Trophoblast cell (in vitro differentiated cells and primary cell): ENCODE data around the gene ILF2.
A peak's percentile ranks its signal among the peaks of the same experiment; 100 is the strongest.

ENCODE experiments used
- DNase-seq, 2 donors: peaks; one replicate each; pipeline ENCODE4 v3.0.0-alpha.2; 2016
- H2AFZ ChIP-seq: 2 replicates; pipeline ENCODE4 v1.6.1; 2013; ENCODE audit warnings: low read length, moderate library complexity, mild to moderate bottlenecking; ENCODE audit not compliant: insufficient read depth, poor library complexity
- H2AK5ac ChIP-seq: 2 replicates; pipeline ENCODE4 v1.6.1; 2013; ENCODE audit warnings: mild to moderate bottlenecking, low read length
- H2BK120ac ChIP-seq: 2 replicates; pipeline ENCODE4 v1.6.1; 2013; ENCODE audit warnings: low read length, mild to moderate bottlenecking, moderate library complexity; ENCODE audit not compliant: insufficient read depth, poor library complexity
- H2BK12ac ChIP-seq: 2 replicates; pipeline ENCODE4 v1.6.1; 2013; ENCODE audit warnings: mild to moderate bottlenecking, low read length, moderate library complexity
- H2BK5ac ChIP-seq: 2 replicates; pipeline ENCODE4 v1.6.1; 2013; ENCODE audit warnings: low read length, low read depth, moderate library complexity, mild to moderate bottlenecking; ENCODE audit not compliant: poor library complexity
- H3K14ac ChIP-seq: 2 replicates; pipeline ENCODE4 v1.6.1; 2013; ENCODE audit warnings: mild to moderate bottlenecking, low read length
- H3K18ac ChIP-seq: 2 replicates; pipeline ENCODE4 v1.6.1; 2013; ENCODE audit warnings: mild to moderate bottlenecking, low read length
- H3K23ac ChIP-seq: 2 replicates; pipeline ENCODE4 v1.6.1; 2013; ENCODE audit warnings: low read length
- H3K27ac ChIP-seq: 2 replicates; pipeline ENCODE4 v1.5.1; 2013; ENCODE audit warnings: low read depth, mild to moderate bottlenecking, inconsistent platforms, low read length, moderate library complexity
- H3K27me3 ChIP-seq: 2 replicates; pipeline ENCODE4 v1.6.1; 2013; ENCODE audit warnings: inconsistent platforms, mild to moderate bottlenecking, low read length, moderate library complexity; ENCODE audit not compliant: insufficient read depth
- H3K36me3 ChIP-seq, 2 experiments: 1 replicate in 1 of 2; 2 replicates in 1 of 2; pipeline ENCODE4 v1.6.1; 2013; ENCODE audit warnings: low read length in 2 of 2, mild to moderate bottlenecking in 2 of 2, moderate library complexity in 1 of 2; ENCODE audit not compliant: insufficient read depth in 2 of 2, control insufficient read depth in 1 of 2
- H3K4ac ChIP-seq: 2 replicates; pipeline ENCODE4 v1.6.1; 2013; ENCODE audit warnings: low read depth, mild to moderate bottlenecking, low read length, moderate library complexity
- H3K4me1 ChIP-seq, 2 experiments: 1 replicate in 1 of 2; 2 replicates in 1 of 2; pipeline ENCODE4 v1.6.1; 2013; ENCODE audit warnings: low read length in 2 of 2, mild to moderate bottlenecking in 2 of 2, moderate library complexity in 1 of 2; ENCODE audit not compliant: insufficient read depth in 2 of 2, control insufficient read depth in 1 of 2
- H3K4me2 ChIP-seq: 2 replicates; pipeline ENCODE4 v1.6.1; 2013; ENCODE audit warnings: inconsistent platforms, mild to moderate bottlenecking, low read length, moderate library complexity
- H3K4me3 ChIP-seq: 2 replicates; pipeline ENCODE4 v1.5.1; 2013; ENCODE audit warnings: mild to moderate bottlenecking, low read depth, low read length, inconsistent platforms
- H3K79me1 ChIP-seq: one replicate; pipeline ENCODE4 v1.6.1; 2013; ENCODE audit warnings: low read length
- H3K79me2 ChIP-seq: 2 replicates; pipeline ENCODE4 v1.6.1; 2013; ENCODE audit warnings: low read length, mild to moderate bottlenecking; ENCODE audit not compliant: control insufficient read depth, insufficient read depth, poor library complexity
- H3K9ac ChIP-seq: 2 replicates; pipeline ENCODE4 v1.6.1; 2013; ENCODE audit warnings: mild to moderate bottlenecking, low read length
- H3K9me3 ChIP-seq: 2 replicates; pipeline ENCODE4 v1.6.1; 2013; ENCODE audit warnings: low read depth, mild to moderate bottlenecking, control low read depth, inconsistent platforms, low read length; ENCODE audit not compliant: insufficient read depth
- H4K12ac ChIP-seq: 2 replicates; pipeline ENCODE4 v1.6.1; 2013; ENCODE audit warnings: low read depth, mild to moderate bottlenecking, low read length, moderate library complexity
- H4K8ac ChIP-seq: 2 replicates; pipeline ENCODE4 v1.6.1; 2013; ENCODE audit warnings: low read depth, mild to moderate bottlenecking, low read length, moderate library complexity
- H4K91ac ChIP-seq: one replicate; pipeline ENCODE4 v1.6.1; 2013; ENCODE audit warnings: low read depth, mild to moderate bottlenecking, low read length, moderate library complexity
- WGBS: extraction: QIAGEN DNeasy Blood & Tissue Kit; methylation state at CpG from one replicate; pipeline ENCODE4 v1.1.7; 2013; ENCODE audit warnings: missing lambda C conversion rate; ENCODE audit not compliant: insufficient read length, insufficient coverage; ENCODE audit errors: extremely low coverage; 5-methylcytosine and 5-hydroxymethylcytosine counted together

ILF2 gene

GRCh38 chr1:153629343-153629665, 41.5 kb downstream of the ILF2 start:
- Histone ChIP-seq H2BK120ac (no peak overlapping the region), H4K12ac (no peak overlapping the region), H2AFZ (no peak overlapping the region), H3K23ac (no peak overlapping the region), H3K4me1 (peaks cover 25 to 27% of the 10 kb centered on the region in 2 experiments), H2AK5ac (peak overlapping the region; percentile 49), H4K8ac (no peak overlapping the region), H3K4me2 (no peak overlapping the region), H4K91ac (peak overlapping the region; percentile 11), H3K4me3 (no peak overlapping the region), H3K9ac (no peak overlapping the region), H3K27ac (no peak overlapping the region), H3K27me3 (no peaks in the 10 kb centered on the region), H3K79me1 (peaks cover 23% of the 10 kb centered on the region), H2BK12ac (no peak overlapping the region), H3K14ac (no peak overlapping the region), H3K36me3 (peaks cover 3 to 9% of the 10 kb centered on the region in 2 experiments), H3K18ac (no peak overlapping the region), H3K79me2 (peaks cover 14% of the 10 kb centered on the region), H3K4ac (no peak overlapping the region), H3K9me3 (peaks cover 4% of the 10 kb centered on the region), H2BK5ac (no peak overlapping the region)
- DNase-seq = no peak
- no CpG with 5 or more reads among the region's 5 CpGs for WGBS

GRCh38 chr1:153628638-153629342, 42.0 kb downstream of the ILF2 start:
- Histone ChIP-seq H3K27me3 (no peaks in the 10 kb centered on the region), H2AK5ac (peak overlapping the region; percentile 49), H3K18ac (no peak overlapping the region), H3K23ac (no peak overlapping the region), H3K79me1 (peaks cover 19% of the 10 kb centered on the region), H3K4me2 (no peak overlapping the region), H3K4me1 (peaks cover 25 to 27% of the 10 kb centered on the region in 2 experiments), H3K4ac (no peak overlapping the region), H4K91ac (peak overlapping the region; percentile 62), H3K36me3 (peaks cover 3 to 11% of the 10 kb centered on the region in 2 experiments), H3K14ac (no peak overlapping the region), H3K9ac (no peak overlapping the region), H3K27ac (no peak overlapping the region), H3K79me2 (peaks cover 11% of the 10 kb centered on the region), H2AFZ (no peak overlapping the region), H4K12ac (no peak overlapping the region), H3K4me3 (no peak overlapping the region), H4K8ac (no peak overlapping the region), H2BK12ac (peak overlapping the region; percentile 43), H2BK5ac (no peak overlapping the region), H3K9me3 (peaks cover 4% of the 10 kb centered on the region), H2BK120ac (peak overlapping the region; percentile 4)
- DNase-seq = no peak
- WGBS = no CpG with 5 or more reads among the region's 6 CpGs

- Histone ChIP-seq H4K12ac (peak within 1 kb of the TSS; percentile 66), H3K79me2 (peaks cover 11% of the 10 kb centered on the region), H3K4me2 (peak within 1 kb of the TSS; percentile 76), H2AK5ac (peak within 1 kb of the TSS; percentile 49), H3K27ac (peak within 1 kb of the TSS; percentile 94), H4K91ac (peak within 1 kb of the TSS; percentile 92), H2BK12ac (peak within 1 kb of the TSS; percentile 46), H4K8ac (peak within 1 kb of the TSS; percentile 73), H2AFZ (peak within 1 kb of the TSS; percentile 20), H3K27me3 (no peaks in the 10 kb centered on the region), H3K36me3 (peaks cover 5 to 14% of the 10 kb centered on the region in 2 experiments), H3K9me3 (no peaks in the 10 kb centered on the region), H2BK120ac (peak within 1 kb of the TSS; percentile 94), H3K18ac (peak within 1 kb of the TSS; percentile 28), H2BK5ac (peak within 1 kb of the TSS; percentile 93), H3K4me1 (peaks cover 25 to 27% of the 10 kb centered on the region in 2 experiments), H3K79me1 (peaks cover 19% of the 10 kb centered on the region), H3K4ac (no peak within 1 kb of the TSS), H3K9ac (no peak within 1 kb of the TSS), H3K4me3 (peak within 1 kb of the TSS; percentile 69), H3K23ac (no peak within 1 kb of the TSS), H3K14ac (peak within 1 kb of the TSS; percentile 17)
- DNase-seq = no peak
- no CpG with 5 or more reads among the region's 10 CpGs for WGBS
Measured at GRCh38 chr1:153627715-153628626, 42.8 kb downstream of the ILF2 start, which contains the start of gene S100A1. Gene S100A1, plus strand, starts transcription at chr1:153628434. Its CDS starts 2,088 bp downstream, at chr1:153630522.

- H4K8ac ChIP-seq = peak within 1 kb of the TSS; percentile 73
- no peaks in the 10 kb centered on the region for H3K9me3 ChIP-seq
- peak within 1 kb of the TSS; percentile 81 for H2AFZ ChIP-seq
- peak within 1 kb of the TSS; percentile 95 for H3K14ac ChIP-seq
- peaks cover 5 to 21% of the 10 kb centered on the region in 2 experiments for H3K36me3 ChIP-seq
- peak within 1 kb of the TSS; percentile 93 for H2BK5ac ChIP-seq
- peak within 1 kb of the TSS; percentile 94 for H2BK120ac ChIP-seq
- H3K4me1 ChIP-seq = peaks cover 25 to 27% of the 10 kb centered on the region in 2 experiments
- H3K23ac ChIP-seq = no peak within 1 kb of the TSS
- peak within 1 kb of the TSS; percentile 57 for H3K9ac ChIP-seq
- peak; percentile 93 to 96 for DNase-seq
- H2AK5ac ChIP-seq = peak within 1 kb of the TSS; percentile 88
- no peaks in the 10 kb centered on the region for H3K27me3 ChIP-seq
- peak within 1 kb of the TSS; percentile 94 for H3K27ac ChIP-seq
- H4K91ac ChIP-seq = peak within 1 kb of the TSS; percentile 92
- H3K79me1 ChIP-seq = peaks cover 19% of the 10 kb centered on the region
- peak within 1 kb of the TSS; percentile 69 for H3K4me3 ChIP-seq
- peak within 1 kb of the TSS; percentile 95 for H3K18ac ChIP-seq
- peaks cover 11% of the 10 kb centered on the region for H3K79me2 ChIP-seq
- peak within 1 kb of the TSS; percentile 83 for H3K4ac ChIP-seq
- H2BK12ac ChIP-seq = peak within 1 kb of the TSS; percentile 47
- peak within 1 kb of the TSS; percentile 76 for H3K4me2 ChIP-seq
- H4K12ac ChIP-seq = peak within 1 kb of the TSS; percentile 66
- WGBS = no CpG with 5 or more reads among the region's 28 CpGs
Measured at GRCh38 chr1:153626904-153627714, 43.7 kb downstream of the ILF2 start, which contains the start of gene S100A13. Gene S100A13, minus strand, starts transcription at chr1:153627505. Its CDS starts 1,033 bp downstream, at chr1:153626472.
